ENCODE data around the gene MAEL.

DNA sequence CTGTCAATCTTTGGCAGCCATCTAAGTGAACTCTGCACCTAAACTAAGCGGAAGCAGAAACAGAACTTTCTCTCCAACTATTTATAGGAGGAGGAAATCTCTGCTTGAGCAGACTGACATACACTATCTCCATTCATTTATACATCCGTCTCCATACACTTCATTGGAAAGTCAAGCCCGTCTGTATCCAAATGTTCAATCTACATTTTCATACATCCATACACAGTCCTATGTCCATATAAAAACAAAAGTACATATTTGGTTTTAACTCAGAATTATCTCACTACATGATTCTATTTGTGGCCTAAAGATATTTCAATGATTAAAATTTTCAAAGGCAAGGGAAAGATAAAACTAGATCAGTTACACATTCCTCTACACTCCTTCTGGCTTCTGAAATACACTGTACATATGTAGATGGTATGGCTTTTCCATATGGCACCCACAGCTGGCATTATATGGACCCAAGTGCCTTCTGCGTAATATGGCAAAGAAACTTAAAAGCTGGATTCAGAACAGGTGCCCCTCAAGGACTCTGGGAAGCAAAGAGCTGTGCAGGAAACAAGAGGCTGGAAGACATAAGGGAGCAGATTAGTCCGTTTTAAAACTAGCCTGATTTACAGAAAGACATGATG, 49.2 kb upstream of the MAEL start:
- TF ChIP-seq ZBTB1 (tag by site-specific recombination; IDR thresholded peaks at IDR 0.05) (no peak), ZNF19 (tag by site-specific recombination; IDR thresholded peaks at IDR 0.05; ENCODE audit: low read depth) (no peak), FEZF1 (tag by site-specific recombination; IDR thresholded peaks at IDR 0.05) (no peak)

Measured in HEK293 (cell line).